Measurements from ENCODE around the gene WDR89.

Gene WDR89

DNA sequence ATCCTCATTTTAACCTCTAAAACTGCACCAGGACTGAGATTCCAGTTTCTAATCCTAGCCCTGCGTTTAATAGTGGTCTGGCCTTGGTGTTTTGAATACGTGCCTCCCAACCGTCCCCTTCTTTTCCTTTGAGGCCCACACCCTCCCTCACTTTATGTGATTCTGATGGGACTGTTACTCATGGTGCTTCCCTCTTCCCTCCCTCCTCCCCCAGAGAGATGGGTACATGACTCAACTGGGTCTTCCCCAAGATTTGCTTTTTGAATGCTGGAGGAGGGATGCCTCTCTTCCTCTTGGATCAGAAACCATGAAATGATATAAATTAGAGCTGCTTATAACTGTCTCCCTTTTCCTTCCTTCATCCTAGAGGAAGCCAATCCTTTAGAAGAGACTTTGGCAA lies 90.3 kb downstream of the WDR89 start:
- H2AFZ ChIP-seq (ENCODE audit: low read depth, low read length) = no peak overlapping the region
- H3K9ac ChIP-seq (ENCODE audit: low read length) = no peak overlapping the region
- H3K27ac ChIP-seq (ENCODE audit: low read length) = no peak overlapping the region
- TF ChIP-seq EZH2phosphoT487 (IDR thresholded peaks at IDR 0.05; ENCODE audit: low read depth) (no peak), CTCF (IDR thresholded peaks at IDR 0.05; ENCODE audit: low read depth, low read length) (no peak)
- no peak overlapping the region for H3K4me3 ChIP-seq (ENCODE audit: low read length)
- no peaks in the 10 kb centered on the region for H3K79me2 ChIP-seq (ENCODE audit: low read length)
- H3K4me2 ChIP-seq (ENCODE audit: low read length) = no peak overlapping the region
- 0 out of 2 replicates have a peak, but pooled peaks cover 2% of the 10 kb centered on the region for H3K4me1 ChIP-seq (ENCODE audit: low read length)
- H3K27me3 ChIP-seq (ENCODE audit: low read depth, low read length) = no peaks in the 10 kb centered on the region
- H3K9me3 ChIP-seq (ENCODE audit: insufficient read depth, low read length) = no peaks in the 10 kb centered on the region
- H3K36me3 ChIP-seq (replicated peaks; ENCODE audit: low read depth, low read length) = no peaks in the 10 kb centered on the region
- no peaks in the 10 kb centered on the region for H4K20me1 ChIP-seq (ENCODE audit: insufficient read depth, low read length)

- no peak overlapping the region for H2AFZ ChIP-seq (ENCODE audit: low read depth, low read length)
- no peaks in the 10 kb centered on the region for H4K20me1 ChIP-seq (ENCODE audit: insufficient read depth, low read length)
- no peaks in the 10 kb centered on the region for H3K9me3 ChIP-seq (ENCODE audit: insufficient read depth, low read length)
- peaks cover 11% of the 10 kb centered on the region for H3K4me1 ChIP-seq (ENCODE audit: low read length)
- no peaks in the 10 kb centered on the region for H3K36me3 ChIP-seq (replicated peaks; ENCODE audit: low read depth, low read length)
- H3K9ac ChIP-seq (ENCODE audit: low read length) = no peak overlapping the region
- TF ChIP-seq CTCF (IDR thresholded peaks at IDR 0.05; ENCODE audit: low read depth, low read length) = no peak
- no peak for TF ChIP-seq EZH2phosphoT487 (IDR thresholded peaks at IDR 0.05; ENCODE audit: low read depth)
- no peak overlapping the region for H3K27ac ChIP-seq (ENCODE audit: low read length)
- no peaks in the 10 kb centered on the region for H3K27me3 ChIP-seq (ENCODE audit: low read depth, low read length)
- no peak overlapping the region for H3K4me2 ChIP-seq (ENCODE audit: low read length)
- peaks cover 3% of the 10 kb centered on the region for H3K79me2 ChIP-seq (ENCODE audit: low read length)
- no peak overlapping the region for H3K4me3 ChIP-seq (ENCODE audit: low read length)
These were observed 93.8 kb downstream of the WDR89 start for GRCh38 chr14:63547798-63548335.

All from OCI-LY3 (cell line).